HepG2 (cell line): Measurements from ENCODE around the gene HCFC2. TPM values are rescaled to one million over a fixed set of nuclear protein-coding genes. Genes with fewer than 3 reads are reported as not detected.

Experiments
- ATF3 ChIP-seq: sonication (generic); formaldehyde crosslinking; IDR thresholded peaks from 2 replicates; pipeline ENCODE4 v1.4.0; 2020; ENCODE audit warnings: missing genetic modification reagents
- CENPT ChIP-seq: sonication (generic); formaldehyde crosslinking; IDR thresholded peaks from 2 replicates; pipeline ENCODE4 v1.8.0; 2022; ENCODE audit warnings: low read depth, mild to moderate bottlenecking, moderate library complexity, missing genetic modification reagents
- CREB3 ChIP-seq: sonication (generic); formaldehyde crosslinking; IDR thresholded peaks from 2 replicates; pipeline ENCODE4 v1.5.0; 2020; ENCODE audit warnings: missing genetic modification reagents
- CREM ChIP-seq, 2 experiments: sonication (generic) in 1 of 2; formaldehyde crosslinking in 1 of 2; IDR thresholded peaks; 2 replicates each; pipeline versions ENCODE4 v1.4.0 to v1.6.1; 2016 to 2020; ENCODE audit warnings: antibody characterized with exemption in 1 of 2, mild to moderate bottlenecking in 1 of 2, missing genetic modification reagents in 1 of 2
- DRAP1 ChIP-seq: IDR thresholded peaks from 2 replicates; pipeline ENCODE4 v1.6.1; 2016; ENCODE audit warnings: missing genetic modification reagents, missing compliant biosample characterization
- FOXP4 ChIP-seq: sonication (generic); formaldehyde crosslinking; IDR thresholded peaks from 2 replicates; pipeline ENCODE4 v1.4.0; 2020; ENCODE audit warnings: missing genetic modification reagents
- GZF1 ChIP-seq: sonication (generic); formaldehyde crosslinking; IDR thresholded peaks from 2 replicates; pipeline ENCODE4 v1.5.1; 2020; ENCODE audit warnings: mild to moderate bottlenecking, missing genetic modification reagents
- HCFC1 ChIP-seq: fragments of 150-350 bp; IDR thresholded peaks from 2 replicates; pipeline ENCODE4 v1.6.1; 2014; ENCODE audit warnings: low read depth, low read length
- KAT2B ChIP-seq: fragments of 150-350 bp; IDR thresholded peaks from 2 replicates; pipeline ENCODE4 v1.6.1; 2014; ENCODE audit warnings: low read depth, low read length, borderline replicate concordance
- RFX3 ChIP-seq: IDR thresholded peaks from 2 replicates; pipeline ENCODE4 v1.6.1; 2016; ENCODE audit warnings: missing biosample characterization, missing genetic modification reagents
- SP4 ChIP-seq: sonication (generic); formaldehyde crosslinking; IDR thresholded peaks from 2 replicates; pipeline ENCODE4 v1.8.1; 2023; ENCODE audit warnings: mild to moderate bottlenecking, missing genetic modification reagents
- SRY ChIP-seq: sonication (generic); formaldehyde crosslinking; IDR thresholded peaks from 2 replicates; pipeline ENCODE4 v1.8.0; 2022; ENCODE audit warnings: mild to moderate bottlenecking, missing genetic modification reagents
- TAF1 ChIP-seq: sonication (generic); formaldehyde crosslinking; IDR thresholded peaks from 2 replicates; pipeline ENCODE4 v1.4.0; 2020; ENCODE audit warnings: missing genetic modification reagents
- TEAD3 ChIP-seq: optimal IDR thresholded peaks from 2 replicates; pipeline ENCODE3; 2016; ENCODE audit warnings: borderline replicate concordance
- ZBTB37 ChIP-seq: sonication (generic); formaldehyde crosslinking; IDR thresholded peaks from 2 replicates; pipeline ENCODE4 v1.4.0; 2020; ENCODE audit warnings: mild to moderate bottlenecking, missing genetic modification reagents
- ZBTB8A ChIP-seq: sonication (generic); formaldehyde crosslinking; IDR thresholded peaks from 2 replicates; pipeline ENCODE4 v1.4.0; 2020; ENCODE audit warnings: mild to moderate bottlenecking, low read depth, missing genetic modification reagents, borderline replicate concordance
- ZNF3 ChIP-seq: IDR thresholded peaks from 2 replicates; pipeline ENCODE4 v1.7.0; 2017; ENCODE audit warnings: inconsistent platforms
- ZNF350 ChIP-seq: sonication (generic); formaldehyde crosslinking; IDR thresholded peaks from 2 replicates; pipeline ENCODE4 v1.4.0; 2020; ENCODE audit warnings: mild to moderate bottlenecking, low read depth, missing genetic modification reagents, borderline replicate concordance
- ZNF564 ChIP-seq: sonication (generic); formaldehyde crosslinking; IDR thresholded peaks from 2 replicates; pipeline ENCODE4 v1.8.1; 2023; ENCODE audit warnings: mild to moderate bottlenecking, missing genetic modification reagents
- ZNF781 ChIP-seq: sonication (generic); formaldehyde crosslinking; IDR thresholded peaks from 2 replicates; pipeline ENCODE4 v1.5.1; 2020; ENCODE audit warnings: borderline replicate concordance, mild to moderate bottlenecking, missing genetic modification reagents; ENCODE audit errors: not compliant biosample characterization
- ZUFSP ChIP-seq: sonication (generic); formaldehyde crosslinking; IDR thresholded peaks from 2 replicates; pipeline ENCODE4 v1.9.0; 2021; ENCODE audit warnings: missing genetic modification reagents, mild to moderate bottlenecking, borderline replicate concordance
- polyA plus RNA-seq, 8 experiments: library from polyadenylated mRNA; depleted of rRNA in 3 of 8; stranded (reverse) in 7 of 8; unstranded in 1 of 8; fragments of >200 nt; fragmentation: Illumina TruSeq in 4 of 8; extraction: Trizol in 4 of 8; gene quantifications; 2 replicates each; pipeline versions ENCODE4 v1.2.1 to v1.2.3, GENCODE V29; 2011 to 2016; ENCODE audit warnings: low read depth in 4 of 8, missing spikeins in 1 of 8, mixed read lengths in 1 of 8; ENCODE audit not compliant: insufficient read depth in 1 of 8
- total RNA-seq, 5 experiments: library from RNA; depleted of rRNA; stranded (reverse); fragments of >200 nt; fragmentation: Illumina TruSeq; extraction: Trizol; gene quantifications; 2 replicates each; pipeline ENCODE4 v1.2.3, GENCODE V29; 2016; ENCODE audit warnings: low read depth in 1 of 5

HCFC2 gene
- total and polyA plus RNA-seq, 2 of the 13 experiments (the other 11 are each of a cell fraction or from before 2014, with no cell fraction given), result 3.7 to 4.9 TPM

GRCh38 chr12:104137902-104138796, 73.8 kb downstream of the HCFC2 start, which contains the start of gene NFYB (continued):
- TF ChIP-seq CREM (IDR thresholded peaks at IDR 0.05) (no peak; the same call in 1 of the 2 replicates), CREM (CRISPR knock-in tag; IDR thresholded peaks at IDR 0.05) (no peak), TEAD3 (CRISPR knock-in tag) (no peak), ZNF564 (CRISPR knock-in tag) (peak; percentile 5; the same call in 1 of the 2 replicates), SRY (peak; percentile 50; the same call in 1 of the 2 replicates), CENPT (CRISPR knock-in tag) (no peak), ZNF350 (CRISPR knock-in tag) (no peak), ZUFSP (CRISPR knock-in tag) (no peak), GZF1 (CRISPR knock-in tag) (0 out of 2 replicates have a peak, but pooled peaks have one; percentile 50), ZBTB8A (CRISPR knock-in tag) (no peak), ZNF781 (CRISPR knock-in tag) (peak; percentile 93), RFX3 (no peak), HCFC1 (no peak), ZBTB37 (CRISPR knock-in tag) (no peak), SP4 (CRISPR knock-in tag) (peak; percentile 73; the same call in 1 of the 2 replicates), DRAP1 (CRISPR knock-in tag) (peak; percentile 73), ATF3 (CRISPR knock-in tag) (no peak), KAT2B (no peak), FOXP4 (CRISPR knock-in tag) (no peak), CREB3 (CRISPR knock-in tag) (peak; percentile 69; the same call in 1 of the 2 replicates), ZNF3 (CRISPR knock-in tag) (no peak), TAF1 (peak; percentile 63)
